HG03378 (cell line): ENCODE results near the gene KRTAP5-3.
"Not testable (repeated sequence)": the region's sequence is repeated elsewhere in the genome, so short reads cannot be mapped to it uniquely, and the experiment has no call there.

Experiments
- ATAC-seq: cut with Tn5 transposase; IDR thresholded peaks from one replicate; pipeline ENCODE4 v1.9.1; 2021; ENCODE audit warnings: mild to moderate bottlenecking, moderate library complexity; ENCODE audit not compliant: unreplicated experiment

The KRTAP5-3 gene

GRCh38 chr11:1608363-1608762 lies at the start of gene KRTAP5-3:
TSS of gene KRTAP5-3 (minus strand) at chr11:1608463. CDS start at chr11:1608385, 78 bp downstream.
- no peak for ATAC-seq

DNA sequence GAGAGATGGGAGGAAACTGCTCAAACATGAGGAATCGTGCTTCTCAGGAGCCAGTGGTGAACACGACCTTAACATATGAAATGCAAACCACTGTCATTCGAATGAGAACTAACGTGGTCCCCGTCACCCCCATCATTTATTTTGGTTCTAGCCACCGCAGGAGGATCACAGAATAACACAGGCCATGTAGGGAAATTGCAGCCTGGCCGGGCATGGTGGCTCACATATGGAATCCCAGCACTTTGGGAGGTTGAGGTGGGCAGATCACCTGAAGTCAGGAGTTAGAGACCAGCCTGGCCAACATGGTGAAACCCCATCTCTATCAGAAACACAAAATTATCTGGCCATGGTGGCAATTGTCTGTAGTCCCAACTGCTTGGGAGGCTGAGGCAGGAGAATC lies 48.4 kb upstream of the KRTAP5-3 start:
- ATAC-seq, result no peak

GRCh38 chr11:1656061-1656441 lies 47.8 kb upstream of the KRTAP5-3 start:
- ATAC-seq, result no peak

DNA sequence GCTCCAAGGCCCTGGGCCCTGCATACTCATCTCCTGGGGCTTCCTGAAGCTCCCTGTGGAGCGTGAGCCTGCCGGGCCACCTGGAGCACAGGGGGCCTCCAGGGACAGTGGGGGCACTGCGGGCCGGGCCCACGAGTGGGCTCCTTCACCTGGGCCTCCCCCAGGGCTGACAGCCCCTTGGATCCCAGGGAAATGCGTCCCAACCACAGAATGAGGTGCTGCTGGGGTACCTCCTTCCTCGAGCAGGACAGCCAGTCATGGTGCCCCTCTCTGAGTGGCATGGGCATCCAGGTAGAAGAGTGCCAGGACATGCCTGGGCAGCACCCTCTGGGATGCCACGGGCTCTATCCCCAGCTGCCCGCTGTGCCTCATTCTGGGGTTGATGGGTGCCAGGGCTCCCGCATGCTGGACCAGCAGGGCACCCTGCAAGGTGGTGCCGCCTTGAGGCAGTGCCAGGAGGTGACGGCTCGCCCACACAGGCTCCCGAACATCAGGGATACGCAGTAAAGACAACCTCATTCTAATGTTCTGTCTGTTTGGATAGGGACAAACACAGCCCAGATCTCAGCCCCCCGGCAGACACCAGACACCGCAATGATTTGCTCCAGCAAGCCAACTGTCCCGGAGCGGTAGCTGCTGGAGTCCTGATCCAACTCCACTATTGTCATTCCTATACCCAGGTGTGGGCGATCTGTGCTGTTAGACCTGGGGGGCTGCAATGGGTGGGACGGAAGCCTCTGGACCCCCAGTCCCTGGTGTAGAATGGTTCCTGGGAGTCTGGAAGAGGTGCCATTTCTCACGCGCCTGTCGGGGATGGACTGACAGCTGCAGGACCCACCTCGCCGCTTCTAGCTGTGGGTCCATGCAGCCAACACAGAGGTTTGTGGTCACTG lies 47.2 kb upstream of the KRTAP5-3 start:
- no peak for ATAC-seq

DNA sequence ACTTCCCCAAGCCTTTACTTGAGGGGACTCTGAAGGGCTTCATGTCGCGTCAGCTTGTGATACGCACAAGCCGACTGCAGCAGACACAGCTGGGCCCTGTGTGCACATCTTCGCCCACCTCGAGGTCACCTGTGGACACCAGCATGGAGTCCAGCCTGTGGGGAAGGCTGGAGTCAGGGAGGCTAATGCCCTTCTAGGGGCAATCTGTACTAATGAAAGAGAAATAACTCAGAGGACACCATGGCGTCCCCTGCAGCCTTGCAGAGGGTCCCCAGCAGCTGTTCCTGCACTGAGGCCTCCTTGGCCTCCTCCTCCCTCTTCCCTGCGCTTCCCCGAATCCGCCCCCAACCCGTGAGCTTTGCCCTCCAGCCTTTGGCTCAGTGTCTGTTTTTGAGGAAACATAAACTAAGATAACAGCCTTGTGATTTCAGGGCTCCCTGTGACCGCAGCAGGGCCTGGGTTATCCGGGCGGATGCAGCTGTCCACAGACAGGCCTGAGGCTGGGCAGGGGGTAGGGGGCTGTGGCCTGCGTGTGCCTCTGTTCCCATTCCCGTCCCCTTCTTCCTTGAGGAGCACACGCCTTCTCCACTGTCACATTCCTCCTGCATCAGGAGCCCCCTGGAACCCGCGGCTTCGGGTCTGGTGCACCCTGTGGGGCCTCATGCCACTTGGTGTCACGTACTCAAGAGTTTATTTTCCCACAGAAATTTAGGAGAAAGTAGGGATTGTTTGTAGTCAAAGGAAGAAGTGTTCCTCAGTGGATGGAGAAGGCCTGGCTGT lies 46.3 kb upstream of the KRTAP5-3 start:
- no peak for ATAC-seq

- no peak for ATAC-seq
These were observed 45.5 kb upstream of the KRTAP5-3 start for GRCh38 chr11:1653541-1654387.

GRCh38 chr11:1652771-1653540 lies 44.7 kb upstream of the KRTAP5-3 start:
- no peak for ATAC-seq

- ATAC-seq, result no peak
These were observed 44.1 kb upstream of the KRTAP5-3 start for GRCh38 chr11:1652442-1652770.

DNA sequence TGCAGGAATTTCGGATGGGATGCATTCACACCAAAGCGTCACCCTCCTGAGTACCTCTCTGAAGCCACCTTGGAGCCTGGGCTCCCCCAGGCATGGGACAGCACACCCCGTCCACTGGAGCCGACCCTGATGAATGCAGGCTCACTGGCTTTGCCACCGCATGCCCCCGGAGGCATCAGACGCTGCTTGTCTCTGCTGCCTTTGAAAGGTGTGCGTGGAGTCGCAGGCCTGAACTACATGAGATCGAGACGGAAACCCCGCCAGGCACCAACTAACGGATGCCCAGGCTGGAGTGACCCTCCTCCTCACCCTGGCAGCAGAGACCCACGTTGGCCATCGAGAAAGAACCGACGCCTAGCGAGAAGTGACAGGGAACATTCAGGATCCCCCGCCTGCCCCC lies 43.8 kb upstream of the KRTAP5-3 start:
- ATAC-seq, result no peak

DNA sequence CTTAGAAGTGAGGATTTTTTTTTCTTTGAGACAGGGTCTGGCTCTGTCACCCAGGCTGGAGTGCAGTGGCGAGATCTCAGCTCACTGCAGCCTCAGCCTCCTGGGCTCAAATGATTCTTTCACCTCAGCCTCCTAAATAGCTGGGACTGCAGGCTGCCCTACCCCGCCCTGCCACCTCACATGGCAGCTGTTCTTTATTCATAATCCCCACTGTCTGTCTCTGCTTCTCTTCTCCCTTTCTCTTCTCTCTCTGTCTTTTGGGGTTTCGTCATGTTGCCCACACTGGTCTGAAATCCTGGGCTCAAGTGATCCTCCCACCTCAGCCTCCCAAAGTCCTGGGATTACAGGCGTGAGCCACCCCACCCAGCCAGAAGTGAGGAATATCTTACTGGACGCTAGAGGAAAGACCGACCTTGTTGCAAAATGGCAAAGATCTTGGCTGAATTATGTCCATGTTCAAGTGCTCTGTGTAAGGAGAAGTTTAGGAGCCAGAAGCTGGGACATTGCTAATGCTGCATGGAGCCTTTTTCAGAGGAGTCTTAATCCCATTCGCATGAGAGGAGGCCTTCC lies 43.2 kb upstream of the KRTAP5-3 start:
- no peak for ATAC-seq

DNA sequence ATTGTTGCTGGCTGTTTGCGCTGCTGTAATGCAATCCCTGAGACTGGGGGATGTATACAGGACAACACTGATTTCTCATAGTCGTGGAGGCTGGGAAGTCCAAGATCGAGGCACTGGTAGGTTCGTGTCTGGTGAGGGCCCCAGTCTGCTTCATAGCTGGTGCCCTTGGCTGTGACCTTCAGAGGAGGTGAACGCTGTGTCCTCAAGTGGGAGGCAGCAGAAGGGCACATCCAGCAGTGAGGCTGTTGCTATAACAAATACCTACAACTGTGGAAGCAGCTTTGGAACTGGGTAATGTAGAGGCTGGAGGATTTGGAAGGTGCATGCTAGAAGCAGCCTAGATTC lies 42.6 kb upstream of the KRTAP5-3 start:
- no peak for ATAC-seq

DNA sequence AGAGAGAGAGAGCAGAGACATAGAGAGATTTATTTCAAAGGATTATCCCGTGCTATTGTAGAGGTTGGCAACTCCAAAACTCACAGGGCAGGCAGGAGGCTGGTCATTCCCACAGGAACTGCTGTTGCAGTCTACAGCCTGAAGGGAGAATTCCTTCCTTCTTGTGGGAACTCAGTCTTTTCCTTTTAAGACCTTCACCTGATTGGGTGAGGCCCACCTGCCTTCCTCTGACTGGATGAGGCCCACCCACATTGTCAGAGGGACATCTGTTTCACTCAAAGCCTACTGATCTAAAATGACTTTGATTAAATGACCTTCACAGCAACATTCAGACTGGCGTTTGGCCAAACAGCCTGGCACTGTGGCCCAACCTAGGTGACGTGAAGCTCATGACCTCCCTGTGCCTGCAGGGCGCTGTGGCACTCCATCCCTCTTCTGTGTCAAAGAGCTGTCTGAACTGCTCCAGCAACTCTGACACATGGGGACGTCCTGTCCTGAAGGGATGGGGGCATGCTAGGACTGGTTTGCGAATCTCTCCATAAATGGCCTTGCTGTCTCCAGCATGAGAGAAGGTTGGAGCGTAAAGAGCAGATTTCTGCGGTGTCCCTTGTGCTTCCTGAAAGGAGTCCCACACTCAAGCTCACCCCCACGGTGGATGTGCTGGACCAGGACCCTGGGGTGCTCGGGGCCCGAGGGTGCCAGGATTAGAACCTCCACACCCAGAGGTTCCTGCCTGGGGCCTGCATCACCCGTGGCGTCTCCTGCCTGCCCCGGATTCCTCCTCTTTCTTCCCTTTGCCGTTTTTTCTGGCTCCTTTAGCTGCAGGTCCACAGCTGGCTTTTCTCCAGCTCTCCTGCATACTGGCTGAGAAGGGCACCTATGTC lies 42.0 kb upstream of the KRTAP5-3 start:
- no peak for ATAC-seq

- no peak for ATAC-seq
These were observed 40.6 kb upstream of the KRTAP5-3 start for GRCh38 chr11:1648653-1649420.

GRCh38 chr11:1647901-1648652 lies 39.8 kb upstream of the KRTAP5-3 start:
- no peak for ATAC-seq

GRCh38 chr11:1646540-1646939 lies 38.3 kb upstream of the KRTAP5-3 start:
- not testable (repeated sequence) for ATAC-seq

DNA sequence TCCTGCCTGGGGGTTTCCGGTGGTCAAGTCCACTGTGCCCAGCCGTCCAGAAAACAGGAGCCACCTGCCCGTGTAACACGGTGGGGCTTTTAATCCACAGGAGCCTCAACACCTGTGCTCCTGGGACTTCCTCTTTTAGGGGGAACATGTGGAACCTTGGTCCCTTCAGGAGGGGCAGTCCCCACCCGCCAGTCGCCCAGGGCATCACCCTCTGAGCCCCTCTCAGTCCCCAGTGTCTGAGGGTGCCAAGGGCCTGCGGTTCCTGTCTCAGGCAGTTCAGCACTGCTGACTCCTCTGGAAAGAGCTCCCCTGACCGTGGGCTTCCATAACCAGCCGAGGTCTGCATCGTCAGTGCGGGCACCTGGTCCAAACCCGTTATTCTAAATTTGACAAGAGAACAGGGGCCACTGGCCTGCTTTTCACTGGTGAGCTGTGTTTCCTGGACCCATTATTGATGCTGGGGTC lies 37.1 kb upstream of the KRTAP5-3 start:
- ATAC-seq, result no peak

DNA sequence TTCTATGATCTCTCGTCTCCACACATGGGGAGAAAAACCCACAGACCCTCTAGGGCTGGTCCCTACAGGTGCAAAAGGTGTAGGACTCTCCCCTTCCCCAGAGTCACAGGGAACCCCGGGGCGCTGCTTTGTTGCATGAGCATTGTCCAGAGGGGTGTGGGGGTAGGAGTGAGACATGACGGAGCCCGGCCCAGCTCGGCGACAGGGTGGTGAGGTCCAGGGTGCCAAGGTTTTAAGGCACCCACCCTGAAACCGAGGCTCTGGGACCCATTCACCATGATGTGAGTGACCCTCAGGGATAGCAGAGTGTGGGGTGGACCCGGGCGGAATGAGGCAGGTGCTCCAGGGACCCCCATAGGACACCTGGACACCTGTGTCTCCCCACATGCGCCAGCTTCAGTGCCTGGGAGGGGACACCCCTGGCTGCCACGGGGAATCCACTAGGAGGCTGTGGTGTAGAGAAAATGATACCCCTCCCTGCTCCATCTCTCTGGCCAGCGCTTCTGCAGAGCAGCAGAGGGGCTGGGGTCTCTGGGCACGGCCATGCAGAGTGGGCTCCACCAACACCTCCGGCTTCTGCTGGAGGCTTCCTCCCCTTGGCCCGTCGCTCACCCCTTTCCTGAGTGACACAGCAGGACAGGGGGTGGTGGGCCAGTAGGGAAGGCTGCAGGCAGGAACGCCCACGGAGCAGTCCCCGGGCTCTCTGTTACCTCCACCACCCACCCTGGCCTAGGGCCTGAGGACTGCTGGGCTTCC lies 36.5 kb upstream of the KRTAP5-3 start:
- ATAC-seq, result no peak
